HG03045 (cell line): ENCODE results near the gene NANOS3.
A peak's percentile ranks its signal among the peaks of the same experiment; 100 is the strongest.

Source experiments
- ATAC-seq: cut with Tn5 transposase; IDR thresholded peaks from one replicate; pipeline ENCODE4 v1.9.1; 2021; ENCODE audit warnings: mild to moderate bottlenecking, moderate library complexity; ENCODE audit not compliant: unreplicated experiment

NANOS3 gene

DNA sequence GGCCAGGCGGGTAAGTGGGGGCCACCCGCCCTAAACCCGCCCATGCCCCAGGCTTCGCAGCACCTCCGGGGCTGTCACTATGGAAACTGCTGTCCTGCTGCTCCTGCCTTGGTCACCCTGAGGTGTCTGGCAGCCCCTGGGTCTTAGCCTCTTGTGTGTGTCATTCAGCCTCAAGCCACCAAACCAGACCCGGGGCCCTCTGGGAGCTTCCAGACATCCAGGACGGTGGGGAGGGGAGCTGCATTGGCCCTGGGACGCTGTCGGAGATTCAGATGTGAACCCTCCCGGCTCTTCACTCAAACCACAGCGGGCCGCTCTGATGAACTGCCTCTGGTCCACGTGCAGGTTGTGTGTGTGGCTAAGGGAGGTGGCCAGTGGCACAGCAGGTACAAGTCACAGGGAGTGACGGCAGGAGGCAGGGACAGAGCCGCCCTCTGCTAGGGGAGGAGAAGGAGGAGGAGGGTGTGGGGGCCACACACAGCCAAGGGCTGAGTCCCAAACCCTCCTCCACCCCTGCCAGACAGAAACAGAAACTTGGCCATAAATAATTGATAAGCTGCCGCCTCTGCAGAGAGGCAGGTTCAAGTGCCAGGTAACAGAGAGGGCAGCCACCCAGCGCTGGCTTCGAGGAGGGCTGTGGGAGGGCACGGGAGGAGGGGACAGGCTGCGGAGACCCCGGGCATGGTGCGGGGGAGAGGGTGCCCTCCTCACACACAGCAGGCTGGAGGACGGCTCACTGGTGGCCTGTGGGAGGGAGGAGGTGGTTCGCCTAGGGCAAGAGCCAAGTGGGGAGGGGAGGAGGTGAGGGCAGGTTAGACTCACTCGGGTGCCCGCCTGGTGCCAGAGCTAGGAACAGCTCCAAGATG, 8.0 kb downstream of the NANOS3 start:
- ATAC-seq = no peak

DNA sequence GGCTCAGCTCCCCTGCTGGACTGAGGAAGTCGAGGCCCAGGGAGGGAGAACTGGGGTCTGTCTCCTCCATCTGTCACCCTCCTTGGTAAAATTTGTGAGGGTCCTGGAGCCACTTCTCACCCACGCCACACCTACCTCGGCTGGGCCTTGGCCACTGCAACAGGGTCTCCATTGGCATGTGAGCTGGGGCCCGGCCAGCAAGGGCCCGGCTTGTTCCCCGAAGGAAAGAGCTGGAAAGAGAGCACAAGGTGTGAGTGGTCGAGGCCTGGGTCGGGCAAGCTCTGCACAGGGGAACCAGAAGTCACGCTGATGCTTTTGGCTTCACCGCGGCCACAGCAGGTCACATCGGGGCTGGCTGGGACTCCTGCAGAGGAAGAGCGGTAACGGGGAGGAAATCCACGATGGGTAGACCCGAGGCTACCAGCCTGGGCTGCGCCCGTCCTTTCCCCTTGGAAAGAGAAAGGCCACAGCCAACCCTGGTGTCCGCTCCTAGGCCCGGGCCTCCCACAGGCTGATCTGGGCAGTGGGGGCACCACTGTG, 9.0 kb downstream of the NANOS3 start:
- ATAC-seq = no peak

DNA sequence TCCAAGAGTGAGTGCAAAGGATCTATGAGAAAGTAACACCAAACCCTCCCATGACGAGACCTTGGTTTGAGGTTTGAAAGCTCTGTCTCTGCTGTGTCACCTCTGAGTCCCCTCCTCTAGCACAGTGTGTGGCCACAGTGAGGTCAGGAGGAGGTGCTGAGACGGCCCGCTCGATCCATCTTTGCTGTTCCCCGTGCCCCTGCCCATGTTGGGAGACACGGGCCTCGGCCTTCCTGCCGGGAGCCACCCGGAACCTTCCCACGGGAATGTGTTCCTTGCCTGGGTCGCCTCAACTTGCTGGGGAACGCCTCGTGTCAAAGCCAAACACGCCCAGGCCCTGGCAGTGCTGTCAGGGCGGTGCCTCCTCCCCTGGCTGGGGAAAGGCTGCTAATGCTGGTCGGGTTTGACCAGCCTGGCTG, 10.1 kb downstream of the NANOS3 start:
- no peak for ATAC-seq

DNA sequence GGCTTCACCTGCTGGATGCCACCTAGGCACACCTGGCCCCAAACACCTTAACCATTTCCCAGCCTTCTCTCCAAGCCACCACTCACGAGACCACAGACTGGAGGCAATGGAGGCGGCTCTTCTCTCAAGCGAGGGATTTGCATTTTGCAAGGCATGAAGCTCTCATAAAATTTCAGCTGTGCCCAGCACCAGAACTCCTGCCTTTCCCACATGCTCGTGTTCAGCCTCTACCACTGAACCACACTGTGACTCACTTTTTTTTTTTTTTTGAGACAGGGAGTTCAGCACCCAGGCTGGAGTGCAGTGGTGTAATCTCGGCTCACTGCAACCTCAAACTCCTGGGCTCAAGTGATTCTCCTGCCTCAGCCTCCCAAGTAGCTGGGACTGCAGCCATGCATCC, 10.6 kb downstream of the NANOS3 start:
- no peak for ATAC-seq

DNA sequence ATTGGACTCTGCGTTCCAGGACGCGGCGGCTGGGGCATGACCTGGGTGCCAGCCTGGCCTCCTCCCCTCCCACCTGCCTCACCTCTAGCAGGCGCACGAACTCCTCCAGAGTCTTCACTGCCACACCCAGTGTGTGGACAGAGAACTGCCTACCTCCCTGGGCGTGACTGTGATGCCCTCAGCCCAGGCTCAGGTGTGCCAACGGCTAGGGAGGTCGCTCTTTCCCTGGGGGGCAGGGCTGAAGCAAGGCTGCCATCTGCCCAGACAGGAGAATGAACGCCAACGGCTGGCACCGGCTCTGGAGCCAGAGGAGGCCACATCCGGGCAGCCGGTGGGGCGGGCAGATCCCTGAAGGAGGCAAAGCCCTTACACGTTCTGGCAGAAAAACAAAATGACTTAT, 11.3 kb downstream of the NANOS3 start:
- no peak for ATAC-seq

DNA sequence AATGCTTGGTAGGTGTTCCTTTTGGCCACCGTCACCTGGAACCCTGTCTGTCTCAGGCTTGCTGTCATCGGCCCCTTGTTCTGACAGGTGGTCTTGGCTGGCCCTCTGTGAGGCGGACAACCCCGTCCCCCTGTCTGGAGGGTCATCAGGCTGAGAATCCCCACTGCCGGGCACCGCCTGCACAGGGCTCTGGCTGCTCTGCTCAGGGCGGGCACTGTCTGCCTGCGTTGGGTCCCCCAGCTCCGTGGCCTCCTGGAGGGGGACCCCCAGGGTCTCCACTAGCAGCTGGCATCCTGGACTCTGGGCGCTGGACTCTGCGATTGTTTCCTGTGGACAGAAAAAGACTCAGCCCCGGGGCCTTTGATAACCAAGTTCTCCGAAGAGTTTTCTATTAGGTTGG, 13.2 kb downstream of the NANOS3 start:
- ATAC-seq = no peak

DNA sequence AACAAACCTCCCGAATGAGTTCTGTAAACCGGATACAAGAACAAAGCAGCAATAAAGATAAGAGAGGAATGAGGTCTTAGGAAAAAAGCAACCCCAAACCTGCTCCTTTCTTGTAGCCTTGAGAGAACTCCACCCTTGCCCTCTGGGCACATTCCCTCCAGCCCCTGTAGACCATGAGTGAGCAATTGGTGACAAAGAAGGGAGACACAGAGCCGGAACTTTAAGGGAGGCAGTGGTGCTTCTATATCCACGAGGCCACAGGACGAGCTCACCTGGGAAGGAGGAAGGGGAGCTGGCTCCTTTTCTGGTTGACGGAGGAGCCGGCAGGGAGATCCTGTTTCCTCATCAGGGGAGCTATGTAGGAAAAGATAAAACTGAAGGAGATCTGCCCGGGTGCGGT, 15.9 kb downstream of the NANOS3 start:
- no peak for ATAC-seq

DNA sequence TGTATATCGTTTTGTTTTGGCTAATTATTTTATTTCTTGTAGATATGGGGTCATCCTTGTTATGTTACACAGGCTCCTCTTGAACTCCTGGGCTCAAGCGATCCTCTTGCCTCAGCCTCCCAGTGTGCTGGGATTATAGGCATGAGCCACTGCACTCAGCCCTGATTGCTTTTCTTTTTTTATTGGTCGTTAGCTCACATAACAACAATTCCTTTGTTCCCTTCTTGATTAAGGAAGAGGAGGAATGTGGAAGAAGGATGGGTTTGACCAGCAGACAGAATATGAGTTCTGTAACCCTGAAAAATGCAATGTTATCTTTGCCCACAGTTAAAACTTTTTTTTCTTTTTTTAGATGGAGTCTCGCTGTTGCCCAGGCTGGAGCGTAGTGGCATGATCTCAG, 17.6 kb downstream of the NANOS3 start:
- no peak for ATAC-seq

DNA sequence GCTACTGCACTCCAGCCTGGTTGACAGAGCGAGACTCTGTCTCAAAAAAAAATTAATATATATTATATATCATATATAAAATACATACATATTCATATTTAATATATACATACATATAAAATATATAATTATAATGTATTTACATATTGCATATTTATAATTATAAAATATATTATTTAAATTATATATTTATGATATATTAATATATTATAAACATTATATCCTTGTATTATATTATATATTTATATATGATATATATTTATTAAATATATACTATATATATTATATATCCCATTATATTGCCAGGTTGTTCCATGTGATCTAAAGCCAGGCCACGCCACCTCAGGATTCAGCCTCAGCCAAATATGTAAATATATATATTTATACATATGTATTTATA, 19.3 kb downstream of the NANOS3 start:
- ATAC-seq = no peak

DNA sequence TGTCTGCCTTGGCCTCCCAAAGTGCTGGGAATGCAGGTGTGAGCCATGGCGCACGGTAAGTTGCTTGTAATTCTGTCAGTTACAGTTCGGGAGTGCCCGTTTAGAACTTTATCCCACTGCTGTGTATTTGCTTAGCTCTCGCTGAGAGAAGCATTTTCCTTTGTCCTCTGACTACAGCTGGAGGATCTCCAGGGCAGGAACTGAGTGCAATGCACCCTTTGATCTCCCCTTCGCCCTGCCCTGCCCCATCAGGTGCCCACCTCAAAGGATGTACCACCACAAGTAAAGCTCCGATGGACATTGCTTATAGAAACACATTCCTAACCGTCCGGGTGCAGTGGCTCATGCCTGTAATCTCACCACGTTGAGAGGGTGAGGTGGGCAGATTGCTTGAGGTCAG, 22.5 kb downstream of the NANOS3 start:
- ATAC-seq = no peak

DNA sequence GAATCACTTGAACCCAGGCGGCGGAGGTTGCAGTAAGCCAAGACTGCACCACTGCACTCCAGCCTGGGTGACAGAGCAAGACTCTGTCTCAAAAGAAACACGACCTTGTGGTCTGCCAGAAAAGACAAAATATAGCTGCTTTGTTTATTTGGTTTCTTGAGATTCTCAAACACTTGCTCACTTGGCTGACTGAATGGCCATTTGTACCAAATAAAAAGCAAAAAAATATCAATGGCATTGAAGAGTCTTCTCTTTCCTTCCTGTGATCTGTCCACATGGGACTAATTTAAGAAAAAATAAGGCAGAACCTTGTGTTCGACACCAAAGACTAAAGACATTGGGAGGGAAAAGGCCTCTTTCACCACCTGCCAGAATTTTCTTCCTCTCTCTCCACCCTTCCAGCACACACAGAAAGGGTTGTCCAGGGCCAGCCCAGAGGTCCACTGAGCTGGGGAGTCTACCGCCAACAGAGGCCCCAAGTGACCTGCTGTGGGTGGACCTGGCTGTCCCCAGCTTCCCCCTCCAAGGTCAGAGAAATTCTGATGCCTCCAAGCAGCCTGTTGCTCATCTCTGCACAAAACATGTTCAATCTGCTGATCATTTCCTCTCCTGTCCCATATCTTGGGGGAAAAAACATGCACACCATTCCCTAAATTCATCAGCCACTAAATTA, 23.1 kb downstream of the NANOS3 start:
- ATAC-seq = no peak

DNA sequence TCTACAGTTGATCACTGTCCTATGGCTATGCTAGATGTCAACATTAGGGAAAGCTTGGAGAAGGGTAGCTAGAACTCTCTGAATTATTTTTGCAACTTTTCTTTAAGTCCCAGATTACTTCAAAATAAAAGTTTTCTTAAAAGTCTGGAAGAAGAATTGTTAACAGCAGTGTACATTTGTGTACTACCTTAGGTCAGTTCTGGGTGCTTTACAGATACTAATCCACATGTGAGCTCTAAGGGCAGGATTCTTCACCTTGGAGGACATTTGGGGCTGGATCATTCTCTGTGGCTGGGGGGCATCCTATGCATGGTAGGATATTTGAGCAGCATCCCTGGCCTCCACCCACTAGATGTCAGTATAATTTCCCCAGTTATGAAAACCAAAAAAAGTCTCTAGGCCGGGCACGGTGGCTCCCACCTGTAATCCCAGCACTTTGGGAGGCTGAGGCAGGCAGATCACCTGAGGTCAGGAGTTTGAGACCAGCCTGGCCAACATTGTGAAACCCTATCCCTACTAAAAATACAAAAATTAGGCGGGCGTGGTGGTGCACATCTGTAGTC, 26.1 kb downstream of the NANOS3 start:
- ATAC-seq = no peak

DNA sequence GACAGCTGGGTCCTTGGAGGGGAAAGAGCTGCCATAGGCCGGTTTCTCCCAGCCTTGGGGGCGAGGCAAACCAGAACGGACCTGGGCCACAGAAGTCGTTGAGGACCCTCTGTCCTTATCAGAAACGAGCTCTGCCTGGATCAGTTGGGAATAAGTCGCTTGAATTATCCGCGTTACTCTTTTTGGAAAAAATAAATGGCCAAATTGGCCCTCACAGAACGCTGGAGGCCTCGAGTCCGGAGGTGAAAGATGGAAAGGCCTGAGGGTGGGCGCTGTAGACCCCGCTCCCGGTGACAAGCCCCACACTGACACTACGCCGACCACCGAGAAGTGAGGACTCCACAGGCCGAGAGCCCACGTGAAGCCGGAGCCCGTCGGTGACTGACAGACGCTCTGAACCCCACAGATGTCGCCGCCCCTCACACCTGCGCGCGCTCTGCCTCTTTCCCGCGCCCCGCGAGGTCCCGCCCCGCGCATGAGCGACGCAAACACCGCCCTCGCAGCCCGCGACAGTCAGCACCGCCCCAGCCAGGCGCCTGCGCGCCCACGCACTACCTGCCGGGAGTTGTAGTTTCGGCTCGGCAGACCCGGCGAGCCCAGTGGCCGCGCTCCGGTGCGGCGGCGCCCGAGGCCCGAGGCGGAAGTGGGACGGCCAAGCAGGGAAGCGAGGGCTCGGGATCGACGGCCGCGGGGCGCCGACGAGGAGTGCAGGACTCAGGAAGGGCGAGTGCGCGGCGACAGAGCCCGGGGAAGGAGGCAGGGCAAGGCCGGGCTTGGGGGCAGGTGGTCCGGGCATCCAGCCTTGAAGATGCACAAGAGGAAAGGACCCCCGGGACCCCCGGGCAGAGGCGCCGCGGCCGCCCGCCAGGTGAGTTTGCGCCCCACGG, 28.9 kb downstream of the NANOS3 start, which contains the start of the genes BRME1 and CC2D1A:
BRME1 (minus strand) TSS at position 484 of the 887 bp plus-strand sequence. CDS start 1,225 bp downstream, outside the sequence.
CC2D1A (plus strand) TSS at position 568 of the 887 bp plus-strand sequence; CDS start at position 809, 241 bp downstream.
- ATAC-seq = peak; percentile 90

DNA sequence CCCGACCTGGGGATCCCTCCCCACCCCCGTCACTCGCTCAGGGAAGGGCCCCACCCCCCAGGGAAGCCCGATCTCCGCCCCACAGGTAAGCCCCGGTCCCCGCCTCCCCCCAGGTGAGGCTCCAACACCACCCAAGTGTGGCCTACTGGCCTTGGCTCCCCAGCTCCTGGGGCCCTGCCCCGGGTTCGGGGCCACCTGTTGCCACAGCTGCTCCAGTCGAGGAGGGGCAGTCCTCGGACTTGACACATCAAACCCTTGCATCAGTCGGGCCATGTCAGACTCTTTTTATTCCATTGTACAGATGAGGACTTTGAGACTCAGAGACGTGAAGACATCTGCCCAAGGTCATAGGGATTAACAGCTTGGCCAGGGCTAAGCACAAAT, 29.6 kb downstream of the NANOS3 start:
- ATAC-seq = no peak

DNA sequence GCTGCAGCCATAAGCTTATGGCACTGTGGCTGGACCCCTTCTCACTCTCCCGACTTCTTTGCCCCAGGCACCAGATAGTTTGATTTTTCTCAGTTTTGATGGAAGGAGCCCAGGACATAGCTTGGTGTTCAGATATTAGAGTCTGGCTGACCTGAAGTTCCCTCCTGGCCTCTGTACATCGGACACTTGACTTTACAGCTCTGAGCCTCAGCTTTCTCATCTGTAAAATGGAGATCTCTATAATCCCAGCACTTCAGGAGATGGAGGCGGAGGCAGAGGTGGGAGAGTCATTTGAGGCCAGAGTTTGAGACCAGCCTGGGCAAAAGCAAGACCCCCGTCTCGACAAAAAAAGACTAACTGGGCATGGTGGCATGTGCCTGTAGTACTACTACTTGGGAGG, 30.0 kb downstream of the NANOS3 start:
- ATAC-seq = no peak

DNA sequence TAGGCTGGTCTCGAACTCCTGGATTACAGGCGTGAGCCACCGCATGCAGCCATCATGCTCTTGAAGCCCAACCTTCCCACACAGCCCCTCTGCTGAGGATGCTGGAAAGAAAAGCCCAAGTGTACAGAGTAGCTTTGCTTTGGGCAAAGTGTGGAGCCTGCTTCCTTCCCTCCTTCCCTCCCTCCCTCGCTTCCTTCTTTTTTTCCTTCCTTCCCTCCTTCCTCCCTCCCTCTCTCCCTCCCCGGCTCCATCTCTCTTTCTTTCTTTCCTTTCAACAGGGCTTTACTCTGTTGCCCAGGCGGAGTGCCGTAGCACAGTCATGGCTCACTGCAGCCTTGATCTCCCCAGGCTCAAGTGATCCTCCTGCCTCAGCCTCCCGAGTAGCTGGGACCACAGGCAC, 31.7 kb downstream of the NANOS3 start:
- ATAC-seq = no peak

DNA sequence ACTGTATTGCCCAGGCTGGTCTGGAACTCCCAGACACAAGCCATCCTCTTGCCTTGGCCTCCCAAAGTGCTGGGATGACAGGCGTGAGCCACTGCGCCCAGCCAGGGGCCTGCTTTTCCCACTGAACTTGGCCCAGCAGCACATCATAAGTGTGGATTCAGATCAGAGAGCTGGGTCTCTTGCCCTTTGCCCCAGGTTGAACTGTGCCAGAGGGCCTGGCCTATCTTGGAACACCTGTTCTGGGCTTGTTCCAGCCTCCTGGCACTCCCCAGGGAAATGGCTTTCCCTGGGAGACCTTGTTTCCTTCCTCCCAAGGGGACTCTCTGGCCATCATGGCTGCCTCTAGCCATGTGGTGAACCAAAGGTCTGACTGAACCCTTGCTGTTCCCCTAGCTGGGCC, 32.5 kb downstream of the NANOS3 start:
- no peak for ATAC-seq

DNA sequence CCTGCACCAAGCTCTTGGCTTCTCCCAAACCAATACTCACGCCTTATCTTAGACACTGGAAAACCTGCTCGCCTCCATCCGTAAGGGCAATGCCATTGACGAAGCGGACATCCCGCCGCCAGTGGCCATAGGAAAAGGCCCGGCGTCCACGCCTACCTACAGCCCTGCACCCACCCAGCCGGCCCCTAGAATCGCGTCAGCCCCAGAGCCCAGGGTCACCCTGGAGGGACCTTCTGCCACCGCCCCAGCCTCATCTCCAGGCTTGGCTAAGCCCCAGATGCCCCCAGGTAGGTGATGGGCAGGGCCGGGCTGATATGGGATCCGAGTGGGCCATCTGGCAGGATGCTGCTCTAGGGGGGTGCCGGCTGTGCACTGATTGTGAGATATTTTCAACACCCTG, 36.4 kb downstream of the NANOS3 start:
- ATAC-seq = no peak

DNA sequence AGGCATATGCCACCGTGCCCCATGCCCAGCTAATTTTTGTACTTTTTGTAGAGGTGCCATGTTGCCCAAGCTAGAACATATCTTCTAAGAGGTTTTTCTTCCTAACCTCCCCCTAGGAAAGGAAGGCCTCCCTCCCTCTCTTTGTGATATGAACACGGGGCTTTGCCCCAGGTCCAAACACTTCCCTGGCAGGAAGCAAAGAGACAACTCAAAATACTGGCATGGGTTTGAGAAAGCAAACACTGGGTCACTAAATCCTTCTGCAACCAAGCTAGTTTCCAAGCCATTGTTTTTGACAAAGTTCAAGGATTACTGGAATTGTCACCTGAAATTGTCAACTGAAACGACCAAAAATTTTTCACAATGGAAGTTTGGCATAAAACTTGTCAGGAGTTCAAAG, 37.8 kb downstream of the NANOS3 start:
- ATAC-seq = no peak

DNA sequence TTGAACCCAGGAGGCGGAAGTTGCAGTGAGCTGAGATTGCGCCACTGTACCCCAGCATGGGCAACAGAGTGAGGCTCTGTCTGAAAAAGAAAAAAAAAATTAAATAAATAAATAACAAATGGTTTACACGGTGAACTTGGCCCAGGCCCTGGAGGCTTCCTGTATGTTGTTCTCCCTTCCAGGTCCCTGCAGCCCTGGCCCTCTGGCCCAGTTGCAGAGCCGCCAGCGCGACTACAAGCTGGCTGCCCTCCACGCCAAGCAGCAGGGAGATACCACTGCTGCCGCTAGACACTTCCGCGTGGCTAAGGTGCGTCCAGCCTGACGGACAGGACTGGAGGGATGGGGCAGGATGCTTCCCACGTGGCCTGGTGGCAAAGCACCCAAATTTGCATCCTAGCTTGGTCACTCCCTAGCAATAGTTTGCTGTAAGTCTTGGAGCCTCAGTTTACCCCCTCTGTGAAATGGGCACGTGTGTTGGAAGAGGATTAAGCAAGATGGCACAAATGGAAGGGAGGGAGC, 41.0 kb downstream of the NANOS3 start:
- ATAC-seq = no peak
